Fibroblast of skin of scalp (primary cell): ENCODE results near the gene MAN1C1.

Experiments
- DNase-seq: peaks from one replicate; pipeline ENCODE4 v3.0.0-alpha.2; 2013

The MAN1C1 gene

DNA sequence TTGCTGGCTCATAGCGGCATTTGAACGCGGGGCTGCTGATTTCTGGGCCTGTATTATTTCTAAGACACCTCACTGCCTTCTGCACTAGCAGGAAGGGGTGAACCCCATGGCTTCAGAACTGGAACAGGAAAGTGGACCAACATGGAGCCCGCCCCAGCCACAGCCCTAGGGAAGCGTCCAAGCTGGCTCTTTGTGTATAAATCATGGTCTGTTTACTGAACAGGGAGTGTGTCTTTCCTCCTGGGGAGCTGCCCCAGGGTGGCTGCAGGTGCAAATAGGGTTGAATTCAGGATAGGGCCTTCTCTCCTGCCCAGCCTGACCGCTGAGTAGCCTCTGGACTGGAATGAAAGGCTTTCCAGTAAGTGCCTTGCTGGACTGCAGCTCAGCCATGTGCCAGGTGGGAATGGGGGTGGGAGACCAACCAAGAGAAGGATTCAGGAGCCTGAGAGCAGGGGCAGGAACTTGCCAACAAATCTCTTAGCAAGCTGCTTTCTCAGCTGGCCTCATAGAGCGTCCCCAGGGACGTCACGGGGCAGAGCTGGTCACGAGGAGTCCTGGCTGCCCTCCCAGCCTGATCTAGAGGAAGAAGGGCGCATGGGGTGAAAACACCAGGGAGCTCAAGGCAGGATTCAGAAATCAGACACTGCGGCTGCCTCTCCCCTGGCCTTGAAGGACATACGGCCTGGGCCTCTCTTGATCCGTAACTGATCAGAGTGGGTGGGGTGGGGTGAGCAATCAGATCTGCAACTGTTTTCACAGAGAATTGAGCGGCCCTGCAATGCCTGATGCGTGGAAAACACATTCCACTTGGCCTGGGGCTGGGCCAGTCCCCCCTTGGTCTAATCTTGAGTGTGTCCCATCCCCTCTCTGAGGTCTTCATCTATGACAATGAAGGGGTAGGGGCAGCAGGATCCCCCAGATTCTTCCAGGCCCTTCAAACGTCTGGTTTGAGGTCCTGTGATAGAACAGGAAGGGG, 126.9 kb downstream of the MAN1C1 start:
- DNase-seq, result peak; percentile 42

DNA sequence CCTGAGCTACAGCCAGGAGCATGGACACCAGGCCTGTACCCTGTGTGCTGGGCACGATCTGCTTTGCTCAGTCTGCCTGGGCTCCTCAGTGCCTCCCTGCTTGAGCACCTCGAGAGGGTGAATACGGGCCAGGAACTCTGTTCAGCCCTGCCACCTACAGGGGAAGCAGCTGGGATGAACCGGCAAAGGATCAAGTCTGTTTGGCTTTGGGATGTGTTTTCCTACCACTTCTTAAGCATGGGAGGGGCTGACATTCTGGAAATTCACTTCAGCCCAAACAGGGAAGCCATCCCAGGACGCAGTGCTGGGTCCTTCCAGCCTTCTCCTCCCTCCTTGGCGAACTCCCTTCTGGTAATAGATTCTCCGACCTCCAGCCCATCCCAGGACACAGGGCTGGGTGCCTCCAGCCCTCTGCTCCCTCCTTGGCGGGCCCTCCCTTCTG, 127.6 kb downstream of the MAN1C1 start:
- DNase-seq, result peak; percentile 64

DNA sequence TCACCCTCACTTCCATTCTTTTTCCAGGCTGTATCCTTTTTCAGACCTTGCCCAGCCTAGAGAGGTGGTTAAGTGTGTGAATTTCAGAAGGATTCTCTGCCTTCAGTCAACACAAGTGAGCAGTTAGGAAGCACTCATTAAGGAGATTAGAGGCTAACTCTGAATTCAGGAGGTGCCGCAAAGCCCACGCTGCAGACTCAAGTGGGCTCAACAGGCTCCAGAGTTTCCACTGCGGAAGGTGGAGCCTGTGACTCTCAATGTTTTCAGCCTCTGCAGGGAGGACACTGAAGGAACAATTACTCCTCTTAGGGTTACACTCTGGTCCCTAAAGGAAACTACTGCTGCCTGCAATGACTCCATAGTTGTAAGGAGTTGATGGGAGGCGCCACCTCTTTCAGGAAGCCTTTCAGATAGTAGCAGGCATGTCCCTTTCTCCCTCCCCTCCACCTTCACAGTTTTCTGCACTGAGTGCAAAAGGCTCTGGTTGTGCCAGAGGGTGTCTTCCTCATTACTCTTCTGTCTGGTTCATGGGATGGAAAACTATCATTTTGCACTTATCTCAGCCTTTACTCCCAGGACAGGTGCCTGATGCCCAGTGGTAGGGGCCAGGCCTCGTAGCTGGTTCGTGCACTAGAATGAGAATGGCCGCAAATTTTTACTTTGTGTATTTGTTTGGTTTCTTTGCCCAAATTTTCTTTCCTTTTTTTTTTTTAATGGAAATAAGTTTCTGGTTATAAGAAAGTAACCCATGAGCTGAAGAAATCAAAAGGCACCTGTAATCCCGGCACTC, 128.2 kb downstream of the MAN1C1 start:
- DNase-seq, result no peak

DNA sequence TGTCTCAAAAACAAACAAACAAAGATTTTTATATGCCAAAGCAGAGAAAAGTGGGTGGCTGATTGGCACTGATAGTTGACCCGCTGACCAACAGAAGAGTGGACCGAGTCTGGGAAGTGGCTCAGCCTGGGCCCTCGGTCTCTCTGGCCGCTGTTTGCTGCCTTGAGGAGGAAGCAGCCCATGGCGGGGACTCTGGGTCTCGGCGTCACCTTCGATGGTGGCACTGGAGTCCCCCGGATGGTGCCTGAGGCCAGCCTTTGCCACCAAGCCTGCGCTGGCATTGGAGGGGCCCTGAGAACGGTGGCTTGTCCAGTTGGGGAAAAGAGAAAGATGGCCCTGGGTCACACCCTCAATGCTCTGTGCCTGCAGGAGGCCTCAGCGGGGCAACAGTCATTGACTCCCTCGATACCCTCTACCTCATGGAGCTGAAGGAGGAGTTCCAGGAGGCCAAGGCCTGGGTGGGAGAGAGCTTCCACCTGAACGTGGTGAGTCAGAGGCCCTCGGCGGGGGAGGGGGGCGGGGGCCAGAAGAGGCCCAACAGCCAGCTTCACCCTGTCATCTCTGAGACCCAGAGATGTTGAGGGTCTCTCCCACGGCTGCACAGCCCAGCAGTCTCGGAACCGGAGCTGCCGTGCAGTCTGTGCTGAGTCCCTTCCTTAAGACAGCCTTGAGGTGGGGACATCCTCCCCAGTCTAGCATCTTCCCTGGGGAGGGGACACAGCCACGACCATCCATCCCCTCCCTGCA, 129.9 kb downstream of the MAN1C1 start:
- no peak for DNase-seq

DNA sequence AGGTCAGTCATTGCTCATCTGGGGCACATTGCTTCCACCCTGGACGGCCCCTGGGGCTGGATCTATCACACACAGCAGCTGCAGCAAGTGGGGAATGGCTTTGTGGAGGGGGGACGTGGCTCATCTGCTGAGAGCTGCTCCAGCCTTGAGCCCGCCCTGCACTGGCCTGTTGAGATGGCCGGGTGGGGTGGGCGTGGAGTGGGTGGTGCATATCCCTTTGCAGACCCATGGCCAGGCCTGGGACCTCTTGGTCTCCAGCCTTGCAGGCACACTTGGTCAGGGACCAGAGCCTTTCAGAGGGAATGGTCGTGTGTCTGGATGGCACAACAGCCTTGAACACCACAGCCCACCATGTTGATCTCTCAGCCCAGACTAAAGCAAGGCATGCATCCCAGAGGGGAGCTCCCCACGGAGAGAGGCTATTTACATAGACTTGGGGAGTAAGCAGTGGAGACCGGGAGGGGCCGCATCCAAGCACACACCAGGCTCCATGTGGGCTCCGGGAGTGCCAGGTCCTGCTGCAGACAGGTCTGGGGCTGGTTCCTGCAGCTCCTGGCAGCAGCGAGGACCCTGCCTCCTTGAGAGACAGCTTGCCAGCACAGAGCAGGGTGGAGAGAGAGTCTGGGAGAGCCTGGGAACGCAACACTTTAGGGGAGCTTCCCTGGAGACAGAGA, 130.6 kb downstream of the MAN1C1 start:
- DNase-seq, result no peak

DNA sequence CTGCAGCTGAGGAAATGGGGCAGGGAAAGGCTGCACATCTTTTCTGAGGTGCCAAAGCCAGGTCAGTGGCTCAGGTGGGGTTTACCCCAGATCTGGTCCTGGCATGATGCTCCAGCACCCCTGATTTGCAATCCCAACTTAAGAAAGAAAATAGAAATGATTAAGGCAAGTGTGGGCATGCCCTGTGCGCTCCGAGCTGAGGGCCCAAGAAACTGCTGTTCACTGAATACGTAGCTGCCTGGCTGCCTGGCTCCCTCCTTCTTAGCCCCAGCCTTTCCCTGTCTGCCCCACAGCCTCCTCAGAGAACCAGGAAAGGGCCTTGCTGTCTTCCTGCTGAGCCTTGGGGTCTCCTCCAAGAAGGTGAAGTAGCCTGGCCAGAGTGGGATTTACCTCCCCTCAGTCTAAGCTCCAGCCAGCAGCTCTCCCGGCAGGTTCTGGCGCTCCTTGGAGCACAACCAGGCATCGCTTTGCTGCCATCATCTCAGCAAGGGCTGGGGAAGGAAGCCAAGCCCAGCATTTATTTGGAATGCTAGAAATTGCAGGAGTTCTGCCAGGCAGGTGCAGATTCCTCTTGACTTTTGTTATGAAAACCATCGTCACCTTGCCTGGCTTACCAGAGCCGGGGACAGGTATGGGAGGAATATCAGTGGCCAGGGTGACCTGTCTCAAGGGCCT, 132.1 kb downstream of the MAN1C1 start:
- no peak for DNase-seq

DNA sequence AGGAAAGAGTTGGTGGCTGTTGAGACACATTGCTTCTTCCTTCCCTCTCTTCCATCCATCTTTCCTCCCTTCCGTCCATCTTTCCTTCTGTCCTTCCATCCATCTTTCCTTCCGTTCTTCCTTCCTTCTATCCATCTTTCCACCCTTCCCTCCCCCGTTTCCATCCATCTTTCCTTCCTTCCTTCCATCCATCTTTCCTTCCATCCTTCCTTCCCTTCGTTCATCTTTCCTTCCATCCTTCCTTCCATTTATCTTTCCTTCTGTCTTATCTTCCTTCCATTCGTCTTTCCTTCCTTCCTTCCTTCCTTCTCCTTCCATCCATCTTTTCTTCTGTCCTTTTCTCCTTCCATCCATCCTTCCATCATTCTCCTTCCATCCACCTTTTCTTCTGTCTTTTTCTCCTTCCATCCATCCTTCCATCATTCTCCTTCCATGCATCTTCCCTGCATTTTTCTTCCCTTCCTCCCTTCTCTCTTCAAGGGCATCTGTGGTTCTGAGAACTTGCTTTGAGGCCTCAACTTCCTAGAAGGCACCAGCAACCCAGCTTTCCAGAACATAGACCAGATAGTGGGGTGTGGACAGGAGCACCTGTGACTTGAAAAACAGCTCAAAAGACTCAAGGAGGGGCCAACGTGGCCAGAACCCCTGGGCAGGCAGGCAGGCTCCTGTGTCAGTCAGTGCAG, 134.5 kb downstream of the MAN1C1 start:
- DNase-seq, result no peak

DNA sequence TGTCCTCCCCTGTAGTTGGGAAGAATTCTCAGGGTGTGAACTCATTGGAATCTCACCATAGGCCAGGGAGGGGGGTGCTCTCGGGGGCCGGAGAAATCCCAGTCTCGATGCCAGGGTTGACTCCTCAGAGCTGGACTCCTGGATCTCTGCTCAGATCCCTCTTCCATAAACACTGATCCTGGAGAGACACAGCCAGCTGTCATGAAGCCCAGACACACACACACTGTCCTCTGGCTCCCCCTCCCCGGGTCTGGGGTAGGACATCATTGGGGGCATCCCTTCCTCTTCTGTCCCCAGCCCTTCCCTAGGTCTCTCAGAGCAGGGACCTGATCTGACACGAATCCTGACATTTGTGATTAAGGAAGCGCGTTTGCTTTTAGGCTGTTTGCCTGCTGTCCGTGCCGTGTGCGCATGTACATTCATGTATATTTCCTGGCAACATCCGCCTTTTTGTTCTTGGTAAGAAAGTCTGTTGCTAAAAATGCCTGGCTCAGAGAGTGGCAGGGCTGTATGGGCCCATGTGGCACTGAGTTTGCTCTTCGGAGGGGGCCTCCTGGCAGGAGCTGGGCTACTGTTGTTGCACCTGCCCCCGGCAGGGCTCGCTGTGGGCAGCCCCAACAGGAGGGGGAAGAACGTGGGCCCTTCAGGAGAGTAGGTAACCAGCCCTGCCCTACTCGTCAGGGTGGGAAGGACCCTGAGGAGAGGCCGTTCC, 138.0 kb downstream of the MAN1C1 start:
- no peak for DNase-seq

DNA sequence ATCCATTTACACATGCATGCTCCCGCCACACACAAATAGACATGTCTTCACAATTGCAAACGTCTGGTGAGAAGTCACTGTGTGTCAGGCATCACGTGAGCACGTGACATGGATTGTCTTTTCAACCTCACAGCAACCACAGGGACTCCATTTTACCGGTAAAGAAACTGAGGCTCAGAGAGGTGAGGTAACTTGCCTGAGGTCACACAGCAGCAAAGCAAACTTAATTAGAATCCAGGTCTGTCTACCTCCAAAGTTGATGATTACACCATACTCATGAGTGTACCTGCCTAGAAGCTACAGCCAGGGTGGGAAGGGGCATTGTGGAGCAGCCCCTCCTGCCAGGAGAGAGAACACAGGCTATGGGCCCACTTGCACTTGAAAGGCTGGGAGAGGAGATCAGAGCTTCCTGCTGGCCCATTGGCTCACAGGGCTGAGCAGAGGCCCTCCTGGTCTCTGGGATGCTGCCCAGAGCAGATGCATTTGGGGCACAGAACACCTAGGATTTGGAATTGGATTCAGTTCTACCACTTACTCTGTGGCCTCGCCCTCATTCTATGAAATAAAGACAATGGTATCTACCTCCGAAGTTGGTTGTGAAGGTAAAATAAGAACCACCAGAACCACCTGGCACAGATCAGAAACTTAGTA, 139.0 kb downstream of the MAN1C1 start:
- DNase-seq, result no peak

DNA sequence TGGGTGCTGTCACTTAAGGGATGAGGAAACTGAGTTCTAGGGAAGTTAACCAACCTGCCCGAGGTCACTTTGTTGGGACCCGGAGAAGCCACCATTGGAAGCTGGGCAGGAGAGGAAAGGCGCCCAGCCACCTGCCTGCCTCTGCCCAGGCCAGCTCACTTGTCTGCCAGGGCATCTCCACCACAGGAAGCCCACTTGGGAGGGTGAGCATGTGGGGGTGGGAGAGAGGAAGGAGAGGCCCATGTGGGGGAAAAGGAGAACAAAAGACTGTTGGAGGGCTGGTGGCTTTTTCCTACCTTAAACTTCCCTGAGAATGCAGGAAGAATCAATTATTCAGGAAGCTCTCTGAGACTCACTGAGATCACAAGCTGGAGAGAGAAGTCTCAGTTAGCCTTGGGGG, 139.6 kb downstream of the MAN1C1 start:
- no peak for DNase-seq

DNA sequence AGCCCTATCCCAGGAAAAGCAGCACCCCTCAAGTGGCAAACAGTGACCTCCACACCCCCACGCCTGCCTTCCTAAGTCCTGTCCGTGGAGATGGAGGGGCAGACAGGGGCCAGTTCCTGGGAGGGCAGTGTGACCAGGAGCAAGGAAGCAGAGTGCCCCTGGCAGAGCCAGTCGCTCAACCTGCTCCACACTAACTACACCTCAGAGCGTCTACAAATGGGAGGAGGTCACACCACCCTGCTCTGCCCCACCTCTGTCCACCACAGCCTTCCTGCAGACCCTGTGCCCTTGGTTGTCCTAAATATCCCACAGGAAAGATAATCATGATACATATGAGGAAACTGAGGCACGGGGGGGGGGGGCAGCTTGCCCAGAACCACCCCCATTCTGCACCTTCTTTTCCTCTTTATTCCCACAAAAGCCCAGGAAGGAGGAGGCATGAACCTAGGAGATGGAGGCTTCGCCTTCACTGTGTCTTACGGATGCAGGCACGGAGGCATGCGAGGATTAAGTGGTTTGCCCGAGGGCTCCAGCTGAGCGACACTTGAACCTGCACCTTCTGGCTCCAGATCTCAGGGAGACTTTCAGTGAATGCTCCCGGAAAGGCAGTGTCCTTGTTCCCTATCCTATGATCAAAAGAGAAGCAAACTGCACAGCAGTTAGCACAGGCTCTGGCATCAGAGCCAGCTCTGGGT, 140.7 kb downstream of the MAN1C1 start:
- no peak for DNase-seq

DNA sequence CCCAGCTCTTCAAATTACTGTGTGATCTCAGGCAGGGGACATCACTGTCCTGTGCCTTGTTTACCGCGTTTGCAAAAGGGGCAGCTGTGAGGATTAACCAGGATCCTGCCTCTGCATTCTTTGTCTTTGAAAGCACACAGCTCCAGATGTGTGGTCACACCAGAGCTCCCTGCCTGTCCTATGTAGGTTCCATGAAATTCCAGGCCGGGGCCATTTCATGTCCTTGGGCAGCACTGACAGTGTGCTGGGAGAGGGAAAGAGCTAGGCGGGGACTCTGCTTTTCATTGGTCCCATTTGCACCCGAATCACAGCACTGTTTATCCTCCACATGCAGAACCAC, 141.2 kb downstream of the MAN1C1 start:
- no peak for DNase-seq

DNA sequence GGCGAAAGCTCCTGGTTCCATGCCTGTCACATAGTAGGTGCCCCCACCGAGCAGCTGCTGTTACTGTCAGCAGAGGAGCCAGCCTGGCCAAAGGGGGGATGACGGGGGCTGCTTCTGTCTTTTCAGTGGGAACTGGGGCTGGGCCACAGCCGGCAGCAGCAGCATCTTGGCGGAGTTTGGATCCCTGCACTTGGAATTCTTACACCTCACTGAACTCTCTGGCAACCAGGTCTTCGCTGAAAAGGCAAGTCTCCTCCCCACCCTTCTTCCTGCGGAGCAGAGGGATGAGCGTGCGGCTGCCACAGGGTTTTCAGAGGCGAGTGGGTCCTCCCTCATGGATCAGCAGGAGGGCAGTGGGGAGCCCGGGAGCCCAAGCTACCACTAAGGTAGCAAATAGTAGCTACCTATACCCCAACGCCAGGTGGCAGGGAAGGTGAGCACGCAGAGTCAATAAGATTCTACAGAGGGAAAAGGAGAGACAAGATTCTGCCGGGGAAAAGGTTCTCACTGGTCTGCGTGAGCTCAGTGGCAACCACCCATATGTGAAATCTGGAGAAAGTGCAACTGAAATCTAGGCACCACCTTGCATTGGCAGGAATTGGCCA, 142.0 kb downstream of the MAN1C1 start:
- DNase-seq, result no peak

DNA sequence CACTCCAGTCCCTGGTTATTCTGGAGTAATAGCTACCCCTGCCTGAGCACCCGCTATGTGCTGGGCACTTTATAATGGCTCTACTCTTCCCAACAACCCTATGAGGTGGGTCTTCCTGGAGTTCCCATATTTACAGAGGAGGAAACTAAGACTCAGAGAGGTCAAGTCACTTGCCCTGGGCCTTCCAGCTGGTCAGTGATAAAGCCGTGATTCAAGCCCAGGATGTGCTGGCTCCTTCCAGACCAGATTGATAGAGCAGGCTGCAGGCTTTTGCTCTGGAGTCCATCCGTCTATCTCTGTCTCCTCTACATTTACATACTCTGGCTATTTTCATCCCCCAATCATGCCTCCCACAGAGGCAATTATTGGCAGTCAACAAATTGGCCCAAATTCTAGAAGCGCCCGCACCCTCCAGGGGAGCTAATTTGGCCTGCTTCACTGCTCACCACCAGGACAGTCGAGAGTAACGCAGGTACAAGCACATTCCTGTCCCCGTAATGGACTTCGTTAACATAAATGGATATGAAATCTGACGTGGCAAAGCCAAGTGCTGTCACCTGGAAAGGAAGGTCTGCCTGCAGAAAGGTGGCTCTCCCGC, 143.6 kb downstream of the MAN1C1 start:
- no peak for DNase-seq

DNA sequence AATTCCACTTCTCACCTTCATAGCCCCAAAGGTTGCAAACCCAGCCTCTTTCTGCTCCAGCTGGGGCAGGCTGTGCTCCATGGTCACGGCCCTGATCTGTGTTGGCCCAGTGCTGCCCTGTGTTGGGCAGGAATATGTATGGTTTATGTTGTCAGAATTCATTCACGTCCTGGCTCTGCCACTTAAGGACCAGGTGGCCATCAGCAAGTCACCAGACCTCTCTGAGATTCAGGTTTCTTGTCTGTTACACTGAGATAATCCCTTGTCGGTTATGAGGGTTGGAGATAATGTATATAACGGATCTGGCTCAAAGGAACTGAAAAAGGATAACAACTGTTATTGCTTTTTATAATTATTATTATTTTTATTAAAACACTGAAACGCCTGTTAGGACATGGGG, 144.3 kb downstream of the MAN1C1 start:
- no peak for DNase-seq

DNA sequence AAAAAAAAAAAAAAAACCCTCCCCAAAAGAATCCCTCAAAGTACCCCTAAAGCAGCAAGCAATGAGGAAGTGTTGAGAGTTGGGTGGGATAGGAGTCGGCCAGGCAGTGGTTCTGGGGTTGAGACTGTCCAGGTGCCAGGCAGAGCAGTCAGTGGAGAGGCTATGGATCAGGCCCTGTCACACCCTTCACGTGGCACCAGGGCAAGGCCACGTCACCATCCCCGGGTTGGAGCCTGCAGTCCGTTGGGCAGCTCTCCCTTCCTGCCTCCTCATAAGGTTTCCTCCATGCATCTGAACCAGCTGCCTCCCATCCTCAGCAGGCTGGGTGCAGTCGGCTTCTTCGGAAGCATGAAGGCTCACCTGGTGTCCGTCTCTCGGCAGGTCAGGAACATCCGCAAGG, 146.9 kb downstream of the MAN1C1 start:
- no peak for DNase-seq

DNA sequence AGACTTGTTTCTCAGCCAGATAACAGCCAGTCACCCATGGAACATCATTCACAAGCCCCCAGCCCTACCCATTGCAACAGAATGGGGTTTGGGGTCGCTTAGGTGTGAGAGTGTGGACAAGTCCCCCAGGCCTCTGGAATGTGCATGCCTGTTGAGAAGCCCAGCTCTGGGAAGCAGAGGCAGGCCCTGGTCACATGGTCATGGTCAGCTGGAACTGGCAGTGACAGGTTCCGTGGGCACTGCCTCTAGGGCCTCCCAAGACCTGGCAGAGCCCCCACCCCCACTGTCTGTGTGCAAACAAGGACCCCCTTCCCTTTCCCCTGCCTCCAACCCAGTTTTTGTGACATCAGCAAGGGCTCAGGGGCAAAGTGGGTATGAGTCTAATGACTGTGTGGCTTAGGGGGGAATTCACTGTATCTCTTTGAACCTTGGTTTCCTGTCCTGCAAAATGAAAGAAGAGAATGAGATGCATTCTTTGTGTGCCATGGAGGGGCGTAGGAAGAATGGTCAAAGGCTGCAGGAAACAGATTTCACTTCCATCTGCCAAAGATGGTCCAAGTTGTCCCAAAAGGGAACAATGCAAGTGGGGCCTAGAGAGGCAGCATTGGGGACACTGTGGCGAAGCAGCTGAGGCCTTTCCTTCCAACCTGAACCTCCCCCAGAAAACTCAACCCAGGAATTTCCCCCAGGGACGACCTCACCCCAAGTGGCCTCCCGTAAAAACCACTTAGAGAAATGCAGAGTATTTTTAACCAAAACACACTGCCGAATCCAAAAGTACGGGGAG, 148.7 kb downstream of the MAN1C1 start:
- no peak for DNase-seq
